H1 (cell line): Measurements from ENCODE around the gene CNOT3. TPM values are rescaled to one million over a fixed set of nuclear protein-coding genes. Genes with fewer than 3 reads are reported as not detected.

Source experiments
- CTCF ChIA-PET: fragments of 300-600 bp; sonication (Branson Sonifier 250); formaldehyde crosslinking; loops from one replicate; lab custom pipeline; 2021; ENCODE audit not compliant: partially characterized antibody; lab: Charles Lee
- POLR2A ChIA-PET: fragments of 300-600 bp; sonication (Branson Sonifier 250); formaldehyde crosslinking; loops from one replicate; lab custom pipeline; 2021; ENCODE audit warnings: inconsistent platforms; ENCODE audit not compliant: partially characterized antibody; lab: Charles Lee
- DNase-seq, 2 experiments: peaks; one replicate each; pipeline versions ENCODE4 v3.0.0 to v3.0.0-alpha.2; 2010 to 2022; ENCODE audit warnings: low spot score in 2 of 2, low read depth in 1 of 2, mixed read lengths in 1 of 2
- FAIRE-seq: peaks from 2 replicates; lab custom pipeline; 2011; peaks lifted over from hg19 to GRCh38; lab: Jason Lieb, UNC
- H2AFZ ChIP-seq: 2 replicates; pipeline ENCODE4 v1.8.1; 2012; ENCODE audit warnings: low read length, inconsistent platforms
- H2AK5ac ChIP-seq: 2 replicates; pipeline ENCODE4 v1.6.1; 2013; ENCODE audit warnings: low read depth, low read length
- H2BK120ac ChIP-seq: replicated peaks from 2 replicates; pipeline ENCODE3; 2013; ENCODE audit warnings: low read depth, low read length, inconsistent platforms
- H2BK12ac ChIP-seq: 2 replicates; pipeline ENCODE4 v1.6.1; 2013; ENCODE audit warnings: low read depth, low read length
- H2BK15ac ChIP-seq: 2 replicates; pipeline ENCODE4 v1.6.1; 2013; ENCODE audit warnings: low read length
- H2BK20ac ChIP-seq: 2 replicates; pipeline ENCODE4 v1.6.1; 2013; ENCODE audit warnings: low read length
- H2BK5ac ChIP-seq: 2 replicates; pipeline ENCODE4 v1.6.1; 2013; ENCODE audit warnings: low read depth, low read length
- H3K14ac ChIP-seq: 2 replicates; pipeline ENCODE4 v1.6.1; 2013; ENCODE audit warnings: inconsistent platforms; ENCODE audit not compliant: insufficient read length
- H3K18ac ChIP-seq: 2 replicates; pipeline ENCODE4 v1.6.1; 2013; ENCODE audit warnings: low read length; ENCODE audit errors: extremely low read depth
- H3K23ac ChIP-seq: 2 replicates; pipeline ENCODE4 v1.6.1; 2013; ENCODE audit warnings: inconsistent platforms; ENCODE audit not compliant: insufficient read length
- H3K23me2 ChIP-seq: 2 replicates; pipeline ENCODE4 v1.6.1; 2013; ENCODE audit warnings: low read depth, low read length
- H3K27ac ChIP-seq: 2 replicates; pipeline ENCODE4 v1.6.1; 2011; ENCODE audit warnings: low read depth, low read length, inconsistent platforms
- H3K27me3 ChIP-seq, 4 experiments: replicated peaks in 1 of 4; 1 replicate in 1 of 4; 2 replicates in 3 of 4; pipeline versions ENCODE4 v1.6.1 to v1.8.1; 2011 to 2013; ENCODE audit warnings: low read length in 3 of 4, mild to moderate bottlenecking in 3 of 4, inconsistent platforms in 2 of 4, mixed read lengths in 2 of 4, moderate library complexity in 1 of 4; ENCODE audit not compliant: control insufficient read depth in 3 of 4, insufficient read depth in 3 of 4; ENCODE audit errors: extremely low read depth in 1 of 4
- H3K36me3 ChIP-seq, 4 experiments: 2 replicates each; pipeline versions ENCODE4 v1.6.1 to v1.8.1; 2011 to 2013; ENCODE audit warnings: mild to moderate bottlenecking in 4 of 4, low read length in 3 of 4, moderate library complexity in 2 of 4, control low read depth in 1 of 4, inconsistent platforms in 1 of 4; ENCODE audit not compliant: insufficient read depth in 4 of 4, control insufficient read depth in 2 of 4
- H3K4ac ChIP-seq: replicated peaks from 2 replicates; pipeline ENCODE3; 2013; ENCODE audit warnings: low read length, low read depth, mixed read lengths, inconsistent platforms; ENCODE audit not compliant: insufficient read length
- H3K4me1 ChIP-seq, 4 experiments: replicated peaks in 1 of 4; 1 replicate in 1 of 4; 2 replicates in 3 of 4; pipeline versions ENCODE4 v1.6.1 to v1.8.1; 2011 to 2013; ENCODE audit warnings: low read length in 3 of 4, inconsistent platforms in 2 of 4, mixed read lengths in 1 of 4; ENCODE audit not compliant: insufficient read depth in 4 of 4, control insufficient read depth in 3 of 4
- H3K4me2 ChIP-seq, 2 experiments: 2 replicates each; pipeline versions ENCODE4 v1.6.1 to v1.8.1; 2011 to 2013; ENCODE audit warnings: low read depth in 2 of 2, low read length in 2 of 2, control low read depth in 1 of 2, inconsistent platforms in 1 of 2, mild to moderate bottlenecking in 1 of 2; ENCODE audit not compliant: insufficient read depth in 1 of 2
- H3K4me3 ChIP-seq, 4 experiments: fragments of 200-600, 300-600 bp in 1 of 4; sonication (generic), shearing (Covaris generic), sonication (Bioruptor Twin) in 1 of 4; 2 replicates each; pipeline versions ENCODE4 v1.5.1 to v1.8.1; 2011 to 2016; ENCODE audit warnings: low read length in 4 of 4, low read depth in 3 of 4, control low read depth in 2 of 4, inconsistent platforms in 2 of 4, mild to moderate bottlenecking in 2 of 4, mixed read lengths in 1 of 4, moderate library complexity in 1 of 4; ENCODE audit not compliant: insufficient read depth in 2 of 4; ENCODE audit errors: extremely low read depth in 1 of 4
- H3K56ac ChIP-seq: replicated peaks from 2 replicates; pipeline ENCODE3; 2013; ENCODE audit warnings: low read depth, mild to moderate bottlenecking, mixed read lengths, low read length, inconsistent platforms; ENCODE audit not compliant: insufficient read length
- H3K79me1 ChIP-seq: 2 replicates; pipeline ENCODE4 v1.6.1; 2013; ENCODE audit warnings: low read depth, low read length, control low read depth
- H3K79me2 ChIP-seq, 2 experiments: 2 replicates each; pipeline versions ENCODE4 v1.6.1 to v1.8.1; 2012 to 2013; ENCODE audit warnings: low read length in 2 of 2, mild to moderate bottlenecking in 2 of 2, inconsistent platforms in 1 of 2; ENCODE audit not compliant: insufficient read depth in 2 of 2, control insufficient read depth in 1 of 2
- H3K9ac ChIP-seq, 4 experiments: replicated peaks in 1 of 4; 1 replicate in 1 of 4; 2 replicates in 3 of 4; pipeline versions ENCODE4 v1.6.1 to v1.8.1; 2011 to 2013; ENCODE audit warnings: low read depth in 3 of 4, low read length in 3 of 4, control low read depth in 2 of 4, mild to moderate bottlenecking in 2 of 4, moderate library complexity in 2 of 4, inconsistent platforms in 1 of 4; ENCODE audit errors: extremely low read depth in 1 of 4
- H3K9me3 ChIP-seq, 2 experiments: 2 replicates each; pipeline versions ENCODE4 v1.6.1 to v1.8.1; 2012 to 2013; ENCODE audit warnings: mild to moderate bottlenecking in 2 of 2, moderate library complexity in 2 of 2, control low read depth in 1 of 2, inconsistent platforms in 1 of 2, low read depth in 1 of 2, low read length in 1 of 2, mixed read lengths in 1 of 2; ENCODE audit not compliant: insufficient read depth in 2 of 2
- H4K20me1 ChIP-seq, 2 experiments: replicated peaks in 1 of 2; 2 replicates each; pipeline versions ENCODE3 to v1.8.1; 2011 to 2013; ENCODE audit warnings: inconsistent platforms in 2 of 2, low read length in 2 of 2, mild to moderate bottlenecking in 1 of 2; ENCODE audit not compliant: insufficient read depth in 2 of 2, control insufficient read depth in 1 of 2
- H4K5ac ChIP-seq: 2 replicates; pipeline ENCODE4 v1.6.1; 2013; ENCODE audit warnings: low read length, low read depth, mixed read lengths, inconsistent platforms; ENCODE audit not compliant: insufficient read length
- H4K8ac ChIP-seq: 2 replicates; pipeline ENCODE4 v1.8.0; 2013; ENCODE audit warnings: mild to moderate bottlenecking, moderate library complexity, low read length, inconsistent platforms; ENCODE audit not compliant: insufficient read depth; ENCODE audit errors: extremely low read depth
- H4K91ac ChIP-seq: replicated peaks from 2 replicates; pipeline ENCODE3; 2013; ENCODE audit warnings: low read length, mixed read lengths, inconsistent platforms; ENCODE audit not compliant: insufficient read length
- BCL11A ChIP-seq, 2 experiments: IDR thresholded peaks; one replicate each; pipeline ENCODE4 v1.6.1; 2011; ENCODE audit warnings: low read depth in 2 of 2, low read length in 2 of 2, mild to moderate bottlenecking in 2 of 2
- CHD1 ChIP-seq: IDR thresholded peaks from 2 replicates; pipeline ENCODE4 v1.6.1; 2012; ENCODE audit warnings: low read depth, low read length, improper control_type of control experiment
- CHD2 ChIP-seq: IDR thresholded peaks from 2 replicates; pipeline ENCODE4 v1.6.1; 2012; ENCODE audit warnings: low read length, improper control_type of control experiment
- EZH2 ChIP-seq: fragments of 200-600 bp; sonication (generic); IDR thresholded peaks from 2 replicates; pipeline ENCODE4 v1.7.1; 2012; ENCODE audit warnings: low read depth, mild to moderate bottlenecking, moderate library complexity, low read length, inconsistent platforms; ENCODE audit not compliant: severe bottlenecking
- FOSL1 ChIP-seq: IDR thresholded peaks from 2 replicates; pipeline ENCODE4 v1.6.1; 2011; ENCODE audit warnings: mild to moderate bottlenecking, low read depth, low read length, moderate library complexity; ENCODE audit not compliant: insufficient read depth
- HDAC2 ChIP-seq, 2 experiments: fragments of 300-600 bp in 1 of 2; sonication (generic) in 1 of 2; IDR thresholded peaks; 2 replicates each; pipeline ENCODE4 v1.6.1; 2011 to 2012; ENCODE audit warnings: low read depth in 2 of 2, low read length in 2 of 2, mild to moderate bottlenecking in 2 of 2, moderate library complexity in 2 of 2, borderline replicate concordance in 1 of 2, inconsistent platforms in 1 of 2
- JUND ChIP-seq: IDR thresholded peaks from 2 replicates; pipeline ENCODE4 v1.6.1; 2011; ENCODE audit warnings: mild to moderate bottlenecking, improper control_type of control experiment, low read length
- SIN3A ChIP-seq, 2 experiments: IDR thresholded peaks in 1 of 2; conservative IDR thresholded peaks in 1 of 2; 2 replicates each; pipeline ENCODE4 v1.6.1; 2011 to 2012; ENCODE audit warnings: low read length in 2 of 2, improper control_type of control experiment in 1 of 2, low read depth in 1 of 2, mild to moderate bottlenecking in 1 of 2
- TCF12 ChIP-seq: IDR thresholded peaks from 2 replicates; pipeline ENCODE4 v1.6.1; 2011; ENCODE audit warnings: low read depth, mild to moderate bottlenecking, low read length
- YY1 ChIP-seq: IDR thresholded peaks from 2 replicates; pipeline ENCODE4 v1.6.1; 2011; ENCODE audit warnings: low read depth, mild to moderate bottlenecking, low read length
- WGBS, 2 experiments: shearing (Covaris generic) in 1 of 2; methylation state at CpG; one replicate each; pipeline versions ENCODE4 v1.1.6 to v1.1.7; 2013 to 2015; ENCODE audit warnings: low lambda C conversion rate in 2 of 2, mixed read lengths in 2 of 2, inconsistent platforms in 1 of 2, low coverage in 1 of 2, missing lambda C conversion rate in 1 of 2; ENCODE audit not compliant: insufficient replicate concordance in 2 of 2, insufficient coverage in 1 of 2, insufficient read length in 1 of 2; ENCODE audit errors: extremely low coverage in 1 of 2, missing lambda C conversion rate in 1 of 2; 5-methylcytosine and 5-hydroxymethylcytosine counted together
- polyA plus RNA-seq, 7 experiments: library from polyadenylated mRNA; depleted of rRNA in 3 of 7; stranded (reverse) in 5 of 7; unstranded in 2 of 7; fragments of >200 nt in 5 of 7; fragments of 200-250 nt in 2 of 7; gene quantifications; 1 replicate in 5 of 7; 2 replicates in 1 of 7; 4 replicates in 1 of 7; pipeline versions ENCODE4 v1.2.1 to v1.2.3, GENCODE V29; 2011 to 2013; ENCODE audit warnings: missing spikeins in 2 of 7, mixed read lengths in 2 of 7
- total RNA-seq: library from RNA; stranded (reverse); fragmentation: NEBNext Ultra II Directional; extraction: Animal tissue kit (Norgen Biotek cat#: 25700); gene quantifications from 2 replicates; pipeline ENCODE4 v1.2.1, GENCODE V29; 2021

Gene CNOT3
- total and polyA plus RNA-seq, 2 of the 8 experiments (the other 6 are each of a cell fraction or from before 2014, with no cell fraction given), result 21.2 to 86.4 TPM

GRCh38 chr19:54095136-54095858 lies 42.3 kb upstream of the CNOT3 start:
- Histone ChIP-seq H4K8ac (peak overlapping the region; percentile 86), H3K27ac (no peak overlapping the region), H3K18ac (peak overlapping the region; percentile 75), H3K4me3 (peak overlapping the region; percentile 33 to 64 (median 52)), H3K9me3 (no peaks in the 10 kb centered on the region; a peak in 1 of 4 replicates), H4K5ac (peak overlapping the region; percentile 21), H2BK12ac (peak overlapping the region; percentile 68; the same call in 1 of the 2 replicates), H3K79me1 (no peaks in the 10 kb centered on the region), H3K4me1 (peaks cover 0 to 5% (median 1%) of the 10 kb centered on the region in 4 experiments; a peak in 4 of 7 replicates), H3K4ac (peak overlapping the region; percentile 53), H3K23me2 (peaks cover 13% of the 10 kb centered on the region; the same call in 1 of the 2 replicates), H3K9ac (no peak overlapping the region), H2AK5ac (no peak overlapping the region), H2BK20ac (no peak overlapping the region), H3K27me3 (peaks cover 6 to 29% (median 19%) of the 10 kb centered on the region in 4 experiments), H2BK120ac (no peak overlapping the region), H3K23ac (no peak overlapping the region), H4K91ac (peak overlapping the region; percentile 0), H3K14ac (no peak overlapping the region), H4K20me1 (no peaks in the 10 kb centered on the region), H3K79me2 (no peaks in the 10 kb centered on the region), H3K4me2 (peak overlapping the region; percentile 51 to 92), H2AFZ (peak overlapping the region; percentile 92; the same call in 1 of the 2 replicates), H3K36me3 (no peaks in the 10 kb centered on the region), H2BK5ac (no peak overlapping the region; the same call in 1 of the 2 replicates), H2BK15ac (peak overlapping the region; percentile 23; the same call in 1 of the 2 replicates), H3K56ac (no peak overlapping the region)
- WGBS, 2 experiments, result 74% methylated on average over 19 of the region's 22 CpGs; no CpG with 5 or more reads in 1 of the 2 experiments
- FAIRE-seq, result no peak
- DNase-seq, result no peak
- POLR2A ChIA-PET, result interaction anchor here (0.7 to 6.1 kb wide), 14 partner anchors 11 to 228 kb away, joined by 3 to 37 read pairs (median 4); partner anchors contain the start of genes CNOT3, MYADM, PRPF31 and TFPT
- CTCF ChIA-PET, result interaction anchor here (0.6 to 2.4 kb wide), 11 partner anchors 11 to 302 kb away, joined by 3 to 7 read pairs (median 4); no protein-coding TSS in a partner anchor
- no peak for TF ChIP-seq HDAC2 (IDR thresholded peaks at IDR 0.05; ENCODE audit: borderline replicate concordance in 1 of 2, low read depth in 2 of 2, low read length in 2 of 2)
- no peak for TF ChIP-seq YY1
- TF ChIP-seq JUND, result no peak
- no peak for TF ChIP-seq EZH2
- no peak for TF ChIP-seq CHD1
- TF ChIP-seq BCL11A (IDR thresholded peaks at IDR 0.05; ENCODE audit: low read depth in 2 of 2, low read length in 2 of 2), result no peak
- no peak for TF ChIP-seq TCF12
- no peak for TF ChIP-seq FOSL1
- TF ChIP-seq CHD2, result no peak
- no peak for TF ChIP-seq SIN3A (conservative IDR thresholded peaks at IDR 0.05 in 1 of 2, IDR thresholded peaks at IDR 0.05 in 1 of 2; ENCODE audit: low read depth in 1 of 2, low read length in 2 of 2)
